DLD1 (cell line): ENCODE data around the gene TBC1D10B.
"Not testable (repeated sequence)": the region's sequence is repeated elsewhere in the genome, so short reads cannot be mapped to it uniquely, and the experiment has no call there.

Experiments
- in situ Hi-C: cut with HindIII; loops from 2 replicates; pipeline ENCODE4 v1.10.0; 2017; ENCODE audit warnings: low sequenced_read_pairs

TBC1D10B gene

GRCh38 chr16:30357085-30357714 is 13.1 kb downstream of the TBC1D10B start:
- in situ Hi-C loops = no loop called here

- in situ Hi-C loops = no loop called here
These were observed 13.8 kb downstream of the TBC1D10B start for GRCh38 chr16:30356401-30357084.

GRCh38 chr16:30355954-30356308 is 14.4 kb downstream of the TBC1D10B start:
- in situ Hi-C loops = no loop called here

GRCh38 chr16:30355144-30355953 is 14.9 kb downstream of the TBC1D10B start, which contains the start of gene CD2BP2:
Gene CD2BP2, minus strand, starts transcription at chr16:30355308. Its CDS starts 627 bp downstream, at chr16:30354681.
- in situ Hi-C loops = no loop called here

- in situ Hi-C loops = no loop called here
These were observed 15.7 kb downstream of the TBC1D10B start for GRCh38 chr16:30354423-30355143.

GRCh38 chr16:30353438-30354129 is 16.7 kb downstream of the TBC1D10B start:
- in situ Hi-C loops = no loop called here

- in situ Hi-C loops = no loop called here
These were observed 17.5 kb downstream of the TBC1D10B start for GRCh38 chr16:30352488-30353401.

GRCh38 chr16:30351586-30352419 is 18.5 kb downstream of the TBC1D10B start:
- in situ Hi-C loops = no loop called here

GRCh38 chr16:30351001-30351441 is 19.3 kb downstream of the TBC1D10B start:
- in situ Hi-C loops = no loop called here

- in situ Hi-C loops = no loop called here
These were observed 20.0 kb downstream of the TBC1D10B start for GRCh38 chr16:30350134-30350871.

GRCh38 chr16:30349675-30350074 is 20.6 kb downstream of the TBC1D10B start:
- in situ Hi-C loops = no loop called here

GRCh38 chr16:30348929-30349328 is 21.4 kb downstream of the TBC1D10B start:
- in situ Hi-C loops = no loop called here

GRCh38 chr16:30348113-30348512 is 22.2 kb downstream of the TBC1D10B start:
- in situ Hi-C loops = no loop called here

GRCh38 chr16:30346286-30346685 is 24.0 kb downstream of the TBC1D10B start:
- in situ Hi-C loops = no loop called here

GRCh38 chr16:30343491-30343820 is 26.8 kb downstream of the TBC1D10B start:
- in situ Hi-C loops = not testable (repeated sequence)

GRCh38 chr16:30342751-30343490 is 27.4 kb downstream of the TBC1D10B start:
- in situ Hi-C loops = no loop called here

GRCh38 chr16:30341971-30342370 is 28.3 kb downstream of the TBC1D10B start:
- in situ Hi-C loops = not testable (repeated sequence)
